Measurements from ENCODE around the gene ATP5PF. TPM values are rescaled to one million over a fixed set of nuclear protein-coding genes. Genes with fewer than 3 reads are reported as not detected.

The ATP5PF gene
- total RNA-seq, 2 donors from 2014 or later: 91.8 to 139 TPM

DNA sequence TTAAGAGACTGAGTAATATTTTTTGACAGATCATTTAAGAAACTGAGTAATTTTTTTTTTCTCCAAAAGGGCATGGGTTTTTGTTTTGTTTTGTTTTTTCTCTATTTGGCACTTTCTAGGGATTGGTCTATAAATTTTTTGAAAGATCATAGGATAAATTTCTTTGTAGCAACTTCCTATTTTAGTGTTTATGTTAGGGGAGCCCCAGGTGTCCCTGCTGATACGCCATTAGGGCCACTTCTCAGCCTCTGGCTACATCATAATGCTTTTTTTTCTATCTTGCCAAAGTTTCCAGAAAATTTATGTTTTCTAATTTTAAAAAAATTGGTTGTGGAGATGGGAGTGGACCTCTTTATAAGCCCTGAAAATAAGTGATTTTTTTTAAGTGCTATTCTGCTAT lies 2.7 kb upstream of the ATP5PF start:
- no peak overlapping the region for H3K27ac ChIP-seq
- H3K4me1 ChIP-seq (replicated peaks): no peaks in the 10 kb centered on the region
- H3K27me3 ChIP-seq (replicated peaks; ENCODE audit: insufficient read depth): no peaks in the 10 kb centered on the region
- DNase-seq (ENCODE audit: low spot score): no peak
- intact Hi-C loops (cut with DNase I): loop anchor here (10.0 kb wide), 1 partner anchor 437 kb away; the partner anchor contains the start of gene APP
- WGBS: 62% methylated on average over 1 of the region's 1 CpG
- no peak overlapping the region for H3K4me3 ChIP-seq
- TF ChIP-seq CTCF (IDR thresholded peaks at IDR 0.05) (no peak), POLR2AphosphoS5 (IDR thresholded peaks at IDR 0.05) (no peak), POLR2A (IDR thresholded peaks at IDR 0.05) (no peak)
- H3K36me3 ChIP-seq: no peaks in the 10 kb centered on the region
- H3K9me3 ChIP-seq: no peaks in the 10 kb centered on the region

GRCh38 chr21:25735646-25736597 lies 1.2 kb upstream of the ATP5PF start:
- no peaks in the 10 kb centered on the region for H3K36me3 ChIP-seq
- H3K27ac ChIP-seq: peak overlapping the region; percentile 99
- peak; percentile 83 for DNase-seq (ENCODE audit: low spot score)
- under 1% methylated on average over 40 of the region's 48 CpGs for WGBS
- peak overlapping the region; percentile 96 to 99 for H3K4me3 ChIP-seq
- TF ChIP-seq CTCF (IDR thresholded peaks at IDR 0.05) (no peak), POLR2A (IDR thresholded peaks at IDR 0.05) (no peak), POLR2AphosphoS5 (IDR thresholded peaks at IDR 0.05) (no peak)
- intact Hi-C loops (cut with DNase I): loop anchor here (10.0 kb wide), 1 partner anchor 439 kb away; the partner anchor contains the start of gene APP
- H3K27me3 ChIP-seq (replicated peaks; ENCODE audit: insufficient read depth): no peaks in the 10 kb centered on the region
- H3K4me1 ChIP-seq (replicated peaks): no peaks in the 10 kb centered on the region
- H3K9me3 ChIP-seq: no peaks in the 10 kb centered on the region

DNA sequence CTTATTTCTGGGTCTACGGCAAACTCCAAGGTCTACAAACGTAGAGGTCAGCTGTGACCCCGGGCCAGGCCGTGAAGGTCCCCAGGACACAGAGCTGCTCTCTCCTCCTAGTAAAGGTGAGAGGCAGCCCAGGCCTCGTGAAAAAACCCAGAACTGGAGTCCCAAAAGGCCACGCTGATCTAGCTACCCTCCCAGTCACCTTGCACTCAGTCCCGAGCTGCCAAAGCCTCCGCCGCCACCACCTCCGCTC lies 125 bp downstream of the ATP5PF start:
- Histone ChIP-seq H3K4me1 (replicated peaks) (no peaks in the 10 kb centered on the region), H3K36me3 (no peaks in the 10 kb centered on the region), H3K27ac (peak overlapping the region; percentile 99), H3K27me3 (replicated peaks; ENCODE audit: insufficient read depth) (no peaks in the 10 kb centered on the region), H3K4me3 (peak overlapping the region; percentile 96 to 99), H3K9me3 (no peaks in the 10 kb centered on the region)
- no peak for DNase-seq (ENCODE audit: low spot score)
- intact Hi-C loops (cut with DNase I): loop anchor here (10.0 kb wide), 1 partner anchor 440 kb away; the partner anchor contains the start of gene APP
- peak; percentile 78 for TF ChIP-seq POLR2A (IDR thresholded peaks at IDR 0.05)
- no peak for TF ChIP-seq POLR2AphosphoS5 (IDR thresholded peaks at IDR 0.05)
- TF ChIP-seq CTCF (IDR thresholded peaks at IDR 0.05): no peak
- WGBS: 1% methylated on average over 9 of the region's 10 CpGs

DNA sequence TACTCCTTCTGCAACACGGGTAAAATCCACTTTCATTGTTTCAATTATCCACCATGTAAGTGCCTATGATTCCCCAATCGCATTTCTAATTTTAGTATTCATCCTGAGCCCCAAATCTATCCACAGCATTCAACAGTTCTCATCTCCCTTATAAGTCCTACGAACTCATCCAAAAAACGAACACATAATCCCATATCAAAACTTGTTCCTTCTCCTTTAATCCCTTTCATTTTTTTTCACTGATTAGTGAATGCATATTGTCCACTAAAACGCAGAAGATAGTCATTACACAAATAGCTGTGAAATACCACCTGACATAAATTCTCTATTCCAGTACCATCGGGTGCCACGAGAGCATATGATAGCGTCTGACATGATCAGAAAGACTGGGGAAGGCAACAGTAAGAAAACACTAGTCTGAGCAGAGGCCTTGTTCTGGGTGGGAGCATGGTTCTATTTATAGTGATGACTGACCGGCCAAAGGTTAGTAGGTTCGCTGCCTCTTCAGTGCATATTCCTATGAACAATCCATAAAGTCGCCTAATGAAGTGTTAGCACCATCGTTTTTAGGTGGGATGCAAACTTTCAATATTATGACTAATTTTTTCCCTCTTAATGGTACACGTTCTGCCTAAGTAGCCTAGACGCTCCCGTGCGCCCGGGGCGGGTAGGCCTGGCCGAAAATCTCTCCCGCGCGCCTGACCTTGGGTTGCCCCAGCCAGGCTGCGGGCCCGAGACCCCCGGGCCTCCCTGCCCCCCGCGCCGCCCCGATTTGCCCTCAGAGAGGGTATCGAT lies 648 bp downstream of the ATP5PF start:
- H3K9me3 ChIP-seq: no peaks in the 10 kb centered on the region
- peak overlapping the region; percentile 96 to 99 for H3K4me3 ChIP-seq
- intact Hi-C loops (cut with DNase I): loop anchor here (10.0 kb wide), 1 partner anchor 441 kb away; the partner anchor contains the start of gene APP
- TF ChIP-seq CTCF (IDR thresholded peaks at IDR 0.05) (no peak), POLR2A (IDR thresholded peaks at IDR 0.05) (no peak), POLR2AphosphoS5 (IDR thresholded peaks at IDR 0.05) (no peak)
- H3K27ac ChIP-seq: peak overlapping the region; percentile 99
- no peaks in the 10 kb centered on the region for H3K4me1 ChIP-seq (replicated peaks)
- DNase-seq (ENCODE audit: low spot score): no peak
- H3K27me3 ChIP-seq (replicated peaks; ENCODE audit: insufficient read depth): no peaks in the 10 kb centered on the region
- WGBS: 6% methylated on average over 27 of the region's 30 CpGs
- H3K36me3 ChIP-seq: no peaks in the 10 kb centered on the region
